ENCODE data around the gene TIMP3.
A peak's percentile ranks its signal among the peaks of the same experiment; 100 is the strongest.
"Not testable (repeated sequence)": the region's sequence is repeated elsewhere in the genome, so short reads cannot be mapped to it uniquely, and the experiment has no call there.

The TIMP3 gene

GRCh38 chr22:32801537-32802236 is at the start of gene TIMP3:
Gene TIMP3, plus strand, starts transcription at chr22:32801705. Its CDS starts 297 bp downstream, at chr22:32802002.
- TF ChIP-seq CTCF (IDR thresholded peaks at IDR 0.05; ENCODE audit: low read depth, low read length), result no peak
- DNase-seq (ENCODE audit: low read depth in 2 of 2), result peak; percentile 44 to 83
- H3K4me3 ChIP-seq (replicated peaks in 1 of 2; ENCODE audit: low read depth in 2 of 2, low read length in 2 of 2), result peak within 1 kb of the TSS; percentile 55 to 70

DNA sequence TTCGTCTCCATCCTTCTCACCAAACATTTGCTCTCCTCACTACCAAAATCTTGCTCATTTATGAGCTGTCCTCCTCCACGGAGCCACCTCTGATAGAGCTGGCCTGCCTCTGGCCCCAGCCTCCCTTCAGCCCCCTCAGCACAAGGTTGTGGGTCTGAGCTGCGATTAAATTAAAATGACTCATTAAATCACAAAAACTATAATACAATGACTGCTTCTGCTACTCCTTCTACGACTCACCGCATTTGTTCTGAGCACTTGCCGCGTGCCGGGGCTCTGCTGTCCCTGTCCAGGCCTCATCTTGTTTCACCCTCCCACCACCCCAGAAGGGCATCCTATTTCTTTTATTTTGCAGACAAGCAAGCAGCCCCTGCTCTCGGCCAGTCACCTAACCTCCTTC is 49.2 kb upstream of the TIMP3 start:
- no peak for TF ChIP-seq CTCF (IDR thresholded peaks at IDR 0.05; ENCODE audit: low read depth, low read length)
- H3K4me3 ChIP-seq (replicated peaks in 1 of 2; ENCODE audit: low read depth in 2 of 2, low read length in 2 of 2), result no peak overlapping the region
- no peak for DNase-seq (ENCODE audit: low read depth in 2 of 2)

- DNase-seq (ENCODE audit: low read depth in 2 of 2), result peak; percentile 68
- H3K4me3 ChIP-seq (replicated peaks in 1 of 2; ENCODE audit: low read depth in 2 of 2, low read length in 2 of 2), result no peak overlapping the region
- no peak for TF ChIP-seq CTCF (IDR thresholded peaks at IDR 0.05; ENCODE audit: low read depth, low read length)
Measured at GRCh38 chr22:32752816-32753520, 48.5 kb upstream of the TIMP3 start.

- DNase-seq (ENCODE audit: low read depth in 2 of 2), result no peak
Measured at GRCh38 chr22:32753591-32753990, 47.9 kb upstream of the TIMP3 start.

GRCh38 chr22:32754413-32755041 is 47.0 kb upstream of the TIMP3 start:
- H3K4me3 ChIP-seq (replicated peaks in 1 of 2; ENCODE audit: low read depth in 2 of 2, low read length in 2 of 2), result no peak overlapping the region
- DNase-seq (ENCODE audit: low read depth in 2 of 2), result peak; percentile 63 to 73
- no peak for TF ChIP-seq CTCF (IDR thresholded peaks at IDR 0.05; ENCODE audit: low read depth, low read length)

More at GRCh38 chr22:32753591-32753990, 47.9 kb upstream of the TIMP3 start:
- H3K4me3 ChIP-seq (replicated peaks in 1 of 2; ENCODE audit: low read depth in 2 of 2, low read length in 2 of 2), result no peak overlapping the region
- TF ChIP-seq CTCF (IDR thresholded peaks at IDR 0.05; ENCODE audit: low read depth, low read length), result no peak

DNA sequence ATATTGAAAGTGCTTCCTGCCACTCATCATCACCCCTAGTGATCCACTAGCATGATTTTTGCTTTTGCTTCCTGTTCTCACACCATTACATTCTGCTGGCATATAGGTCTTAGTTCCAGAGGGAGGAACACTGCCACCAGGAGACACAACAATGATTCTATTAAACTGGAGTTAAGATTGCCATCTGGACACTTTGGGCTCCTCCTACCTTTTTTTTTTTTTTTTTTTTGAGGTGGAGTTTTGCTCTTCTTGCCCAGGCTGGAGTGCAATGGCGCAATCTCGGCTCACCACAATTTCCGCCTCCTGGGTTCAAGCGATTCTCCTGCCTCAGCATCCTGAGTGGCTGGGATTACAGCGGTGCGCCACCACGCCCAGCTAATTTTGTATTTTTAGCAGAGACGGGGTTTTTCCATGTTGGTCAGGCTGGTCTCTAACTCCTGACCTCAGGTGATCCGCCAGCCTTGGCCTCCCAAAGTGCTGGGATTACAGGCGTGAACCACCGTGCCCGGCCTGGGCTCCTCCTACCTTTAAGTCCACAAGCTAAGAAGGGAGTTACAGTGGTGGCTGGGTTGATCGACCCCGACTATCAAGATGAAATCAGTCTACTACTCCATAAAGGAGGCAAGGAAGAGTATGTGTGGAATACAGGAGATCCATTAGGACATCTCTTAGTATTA is 44.3 kb upstream of the TIMP3 start:
- not testable (repeated sequence) for H3K4me3 ChIP-seq (replicated peaks in 1 of 2; ENCODE audit: low read depth in 2 of 2, low read length in 2 of 2); DNase-seq (ENCODE audit: low read depth in 2 of 2)
